GM12873 (cell line): ENCODE data around the gene MRPL14.

ENCODE experiments used
- CTCF ChIP-seq: IDR thresholded peaks from 2 replicates; pipeline ENCODE4 v1.5.1; 2012; ENCODE audit warnings: low read depth, mild to moderate bottlenecking, moderate library complexity, low read length, control low read depth; ENCODE audit not compliant: insufficient read depth; ENCODE audit errors: missing control alignments

Gene MRPL14

GRCh38 chr6:44127186-44128019 is at the start of gene MRPL14, which contains the start of gene TMEM63B:
Gene MRPL14, minus strand, starts transcription at chr6:44127452. Its CDS starts 10,841 bp downstream, at chr6:44116611.
Gene TMEM63B, plus strand, starts transcription at chr6:44127554. Its CDS starts 7,031 bp downstream, at chr6:44134585.
- no peak for TF ChIP-seq CTCF

DNA sequence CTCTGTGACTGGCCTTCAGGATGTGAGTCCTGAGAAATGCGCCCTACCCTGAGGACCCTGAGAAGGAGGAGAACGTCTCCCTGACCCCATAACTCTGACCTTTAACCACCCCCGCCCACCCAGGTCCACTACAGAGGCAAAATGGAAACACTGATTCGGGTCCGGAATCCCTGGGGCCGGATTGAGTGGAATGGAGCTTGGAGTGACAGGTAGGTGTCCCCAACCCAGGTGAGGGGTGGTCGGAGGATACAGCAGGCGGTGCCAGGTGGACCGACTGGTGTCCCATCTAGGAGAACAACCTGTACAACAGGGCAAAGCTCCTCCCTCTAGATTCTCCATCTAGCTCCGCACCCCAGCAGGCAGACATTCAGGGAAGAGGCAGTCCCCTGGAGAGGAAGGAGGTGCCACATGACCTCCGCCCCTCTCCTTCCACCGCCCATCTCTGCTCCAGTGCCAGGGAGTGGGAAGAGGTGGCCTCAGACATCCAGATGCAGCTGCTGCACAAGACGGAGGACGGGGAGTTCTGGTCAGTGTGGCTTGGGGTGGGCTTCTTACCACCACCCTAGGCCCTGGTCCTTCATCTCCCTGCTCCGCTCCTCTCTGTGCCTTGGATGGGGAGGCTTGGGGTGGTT is 49.0 kb upstream of the MRPL14 start:
- TF ChIP-seq CTCF, result no peak

- TF ChIP-seq CTCF, result peak; percentile 95
Observed at GRCh38 chr6:44172731-44173500, 45.7 kb upstream of the MRPL14 start.

DNA sequence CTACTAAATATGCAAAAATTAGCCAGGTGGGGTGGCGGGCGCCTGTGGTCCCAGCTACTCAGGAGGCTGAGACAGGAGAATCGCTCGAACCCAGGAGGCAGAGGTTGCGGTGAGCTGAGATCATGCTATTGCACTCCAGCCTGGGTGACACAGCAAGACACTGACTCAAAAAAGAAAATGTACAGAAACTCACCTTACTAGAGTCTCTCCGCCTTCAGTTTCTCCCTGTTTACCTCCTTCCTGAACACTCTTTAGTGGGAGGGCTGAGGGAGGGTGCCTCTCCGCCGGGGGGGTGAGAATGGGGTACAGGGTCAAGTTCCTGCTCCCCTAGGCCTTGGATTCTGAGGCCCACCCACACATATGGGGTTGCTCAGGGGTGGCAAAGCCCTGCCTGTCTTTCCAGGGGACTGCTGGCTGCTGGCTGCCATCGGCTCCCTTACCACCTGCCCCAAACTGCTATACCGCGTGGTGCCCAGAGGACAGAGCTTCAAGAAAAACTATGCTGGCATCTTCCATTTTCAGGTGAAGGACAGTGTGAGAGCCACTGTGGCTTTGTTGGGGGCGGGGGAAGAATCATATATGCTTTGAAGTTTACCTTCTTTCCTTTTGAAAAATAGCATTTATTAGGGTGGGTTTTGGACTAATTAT is 44.8 kb upstream of the MRPL14 start:
- no peak for TF ChIP-seq CTCF

- TF ChIP-seq CTCF, result no peak
Observed at GRCh38 chr6:44169886-44170570, 42.8 kb upstream of the MRPL14 start.

DNA sequence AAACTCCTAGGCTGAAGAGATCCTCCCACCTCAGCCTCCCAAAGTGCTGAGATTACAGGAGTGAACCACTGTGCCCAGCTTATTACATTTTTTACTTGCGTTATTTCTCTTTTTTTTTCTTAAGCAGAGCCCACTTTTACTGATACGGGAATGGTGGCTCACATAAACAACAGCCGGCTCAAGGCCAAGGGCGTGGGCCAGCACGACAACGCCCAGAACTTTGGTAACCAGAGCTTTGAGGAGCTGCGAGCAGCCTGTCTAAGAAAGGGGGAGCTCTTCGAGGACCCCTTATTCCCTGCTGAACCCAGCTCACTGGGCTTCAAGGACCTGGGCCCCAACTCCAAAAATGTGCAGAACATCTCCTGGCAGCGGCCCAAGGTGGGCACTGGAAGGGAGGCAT is 41.9 kb upstream of the MRPL14 start:
- TF ChIP-seq CTCF, result no peak
